ENCODE data around the gene RHOB. TPM values are rescaled to one million over a fixed set of nuclear protein-coding genes. Genes with fewer than 3 reads are reported as not detected.

RHOB gene
- total and polyA plus RNA-seq, 4 donors: 82.6 to 634 (median 160) TPM

DNA sequence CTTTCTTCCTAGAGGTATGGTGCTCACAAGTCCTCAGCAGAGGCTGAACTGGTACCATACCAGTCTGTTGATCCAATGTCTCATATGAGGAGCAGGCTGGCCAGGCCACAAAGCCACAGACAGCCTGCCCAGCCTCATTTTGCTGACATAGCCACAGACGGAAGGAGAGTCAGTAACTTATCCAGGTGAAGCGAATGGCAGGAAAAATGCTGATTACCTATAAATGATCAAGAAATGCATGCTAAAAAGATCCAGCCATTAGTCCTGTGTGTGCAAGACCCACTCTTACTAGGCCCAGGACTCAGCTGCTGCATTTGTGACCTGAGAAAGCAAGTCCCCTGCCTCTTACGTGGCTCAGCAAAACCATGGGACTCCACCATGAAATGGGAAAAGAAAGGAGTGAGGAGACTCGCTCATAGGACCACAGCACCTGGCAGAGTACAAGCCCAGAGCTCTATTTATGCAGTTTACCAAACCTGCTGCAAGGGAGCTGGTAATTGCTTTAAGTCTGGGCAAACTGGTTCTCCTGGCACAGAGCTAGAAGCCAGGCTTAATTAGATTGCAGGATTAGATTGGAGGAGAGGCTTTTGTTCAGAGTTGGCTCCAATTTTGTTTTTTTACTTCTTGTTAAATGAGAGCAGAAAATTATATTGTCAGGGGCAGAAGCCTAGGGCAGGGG is 19.0 kb downstream of the RHOB start:
- H3K4me3 ChIP-seq (ENCODE audit: low read depth in 1 of 3, low read length in 3 of 3): no peak overlapping the region
- TF ChIP-seq YY1 (IDR thresholded peaks at IDR 0.05): no peak
- no peak for TF ChIP-seq RXRA (IDR thresholded peaks at IDR 0.05)
- no peak for TF ChIP-seq RAD21 (IDR thresholded peaks at IDR 0.05)
- no peak for TF ChIP-seq SP1 (IDR thresholded peaks at IDR 0.05)
- TF ChIP-seq NR2F2 (IDR thresholded peaks at IDR 0.05): no peak
- TF ChIP-seq TAF1 (conservative IDR thresholded peaks at IDR 0.05): no peak
- no peak for TF ChIP-seq GABPA (IDR thresholded peaks at IDR 0.05 in 1 of 2, conservative IDR thresholded peaks at IDR 0.05 in 1 of 2)
- TF ChIP-seq, protein P1, sequence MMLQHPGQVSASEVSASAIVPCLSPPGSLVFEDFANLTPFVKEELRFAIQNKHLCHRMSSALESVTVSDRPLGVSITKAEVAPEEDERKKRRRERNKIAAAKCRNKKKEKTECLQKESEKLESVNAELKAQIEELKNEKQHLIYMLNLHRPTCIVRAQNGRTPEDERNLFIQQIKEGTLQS (IDR thresholded peaks at IDR 0.05): no peak
- TF ChIP-seq FOXA1 (IDR thresholded peaks at IDR 0.05): no peak
- no peak for TF ChIP-seq HNF4G (IDR thresholded peaks at IDR 0.05)
- TF ChIP-seq JUND (IDR thresholded peaks at IDR 0.05): no peak
- TF ChIP-seq, protein P2, sequence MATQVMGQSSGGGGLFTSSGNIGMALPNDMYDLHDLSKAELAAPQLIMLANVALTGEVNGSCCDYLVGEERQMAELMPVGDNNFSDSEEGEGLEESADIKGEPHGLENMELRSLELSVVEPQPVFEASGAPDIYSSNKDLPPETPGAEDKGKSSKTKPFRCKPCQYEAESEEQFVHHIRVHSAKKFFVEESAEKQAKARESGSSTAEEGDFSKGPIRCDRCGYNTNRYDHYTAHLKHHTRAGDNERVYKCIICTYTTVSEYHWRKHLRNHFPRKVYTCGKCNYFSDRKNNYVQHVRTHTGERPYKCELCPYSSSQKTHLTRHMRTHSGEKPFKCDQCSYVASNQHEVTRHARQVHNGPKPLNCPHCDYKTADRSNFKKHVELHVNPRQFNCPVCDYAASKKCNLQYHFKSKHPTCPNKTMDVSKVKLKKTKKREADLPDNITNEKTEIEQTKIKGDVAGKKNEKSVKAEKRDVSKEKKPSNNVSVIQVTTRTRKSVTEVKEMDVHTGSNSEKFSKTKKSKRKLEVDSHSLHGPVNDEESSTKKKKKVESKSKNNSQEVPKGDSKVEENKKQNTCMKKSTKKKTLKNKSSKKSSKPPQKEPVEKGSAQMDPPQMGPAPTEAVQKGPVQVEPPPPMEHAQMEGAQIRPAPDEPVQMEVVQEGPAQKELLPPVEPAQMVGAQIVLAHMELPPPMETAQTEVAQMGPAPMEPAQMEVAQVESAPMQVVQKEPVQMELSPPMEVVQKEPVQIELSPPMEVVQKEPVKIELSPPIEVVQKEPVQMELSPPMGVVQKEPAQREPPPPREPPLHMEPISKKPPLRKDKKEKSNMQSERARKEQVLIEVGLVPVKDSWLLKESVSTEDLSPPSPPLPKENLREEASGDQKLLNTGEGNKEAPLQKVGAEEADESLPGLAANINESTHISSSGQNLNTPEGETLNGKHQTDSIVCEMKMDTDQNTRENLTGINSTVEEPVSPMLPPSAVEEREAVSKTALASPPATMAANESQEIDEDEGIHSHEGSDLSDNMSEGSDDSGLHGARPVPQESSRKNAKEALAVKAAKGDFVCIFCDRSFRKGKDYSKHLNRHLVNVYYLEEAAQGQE (IDR thresholded peaks at IDR 0.05): no peak
- H3K9ac ChIP-seq (ENCODE audit: low read depth in 1 of 2, low read length in 2 of 2): no peak overlapping the region
- H3K9me3 ChIP-seq (ENCODE audit: control insufficient read depth in 4 of 4, low read length in 3 of 4): no peaks in the 10 kb centered on the region
- H3K36me3 ChIP-seq (ENCODE audit: control insufficient read depth in 4 of 4, insufficient read depth in 3 of 4, low read depth in 1 of 4, low read length in 3 of 4): no peaks in the 10 kb centered on the region
- H3K4me1 ChIP-seq (ENCODE audit: control insufficient read depth in 4 of 4, insufficient read depth in 4 of 4, low read length in 3 of 4): peaks cover 2 to 7% (median 7%) of the 10 kb centered on the region in 4 donors
- no peaks in the 10 kb centered on the region for H3K27me3 ChIP-seq (ENCODE audit: control insufficient read depth in 4 of 4, insufficient read depth in 4 of 4, low read length in 3 of 4)
- DNase-seq (ENCODE audit: low spot score): no peak
- 84% methylated on average over 4 of the region's 4 CpGs for WGBS
- no peak overlapping the region for H3K27ac ChIP-seq (ENCODE audit: low read depth in 1 of 2, low read length in 2 of 2)

DNA sequence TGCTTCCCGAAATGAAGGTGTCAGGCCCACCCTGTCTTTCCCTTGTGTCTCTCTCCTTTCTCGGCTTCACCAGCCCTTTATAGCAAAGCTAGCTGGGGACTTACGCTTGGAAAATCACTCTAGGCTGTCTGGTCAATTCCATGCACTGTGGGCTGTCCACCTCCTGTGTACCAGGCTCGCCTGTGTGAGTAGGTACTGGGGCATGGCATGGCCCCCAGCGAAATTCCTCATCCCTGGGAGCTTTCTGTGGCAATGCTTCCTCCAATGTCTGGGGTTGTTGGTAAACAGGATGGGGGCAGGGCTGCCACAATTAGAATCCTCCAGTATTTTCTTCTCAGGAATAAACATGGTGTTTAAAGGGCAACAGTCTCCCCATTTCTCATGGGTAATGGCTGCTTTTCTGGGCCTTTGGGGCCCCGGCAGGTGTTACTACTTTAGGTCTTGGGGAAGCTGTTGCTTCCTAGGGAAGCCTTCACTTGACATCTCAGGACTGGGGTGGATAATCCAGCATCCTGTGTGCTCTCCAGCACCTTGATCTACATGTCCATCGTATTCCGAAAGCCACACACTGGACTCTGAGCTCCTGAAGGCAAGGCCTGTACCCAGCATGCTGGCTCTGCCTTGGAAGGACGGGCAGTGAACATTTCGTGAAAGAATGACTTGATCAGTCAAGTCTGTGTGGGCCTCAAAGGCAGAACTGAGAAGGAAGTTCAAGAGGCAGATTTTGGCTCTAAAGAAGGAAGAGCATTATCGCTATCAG is 21.1 kb downstream of the RHOB start:
- H3K27me3 ChIP-seq (ENCODE audit: control insufficient read depth in 4 of 4, insufficient read depth in 4 of 4, low read length in 3 of 4): no peaks in the 10 kb centered on the region

More for the DNA sequence above, 21.1 kb downstream of the RHOB start:
- H3K9me3 ChIP-seq (ENCODE audit: control insufficient read depth in 4 of 4, low read length in 3 of 4): no peaks in the 10 kb centered on the region
- H3K9ac ChIP-seq (ENCODE audit: low read depth in 1 of 2, low read length in 2 of 2): no peak overlapping the region
- 95% methylated on average over 11 of the region's 11 CpGs for WGBS
- H3K27ac ChIP-seq (ENCODE audit: low read depth in 1 of 2, low read length in 2 of 2): no peak overlapping the region
- H3K4me1 ChIP-seq (ENCODE audit: control insufficient read depth in 4 of 4, insufficient read depth in 4 of 4, low read length in 3 of 4): peaks cover 3 to 13% (median 8%) of the 10 kb centered on the region in 4 donors
- no peak for DNase-seq (ENCODE audit: low spot score)
- no peaks in the 10 kb centered on the region for H3K36me3 ChIP-seq (ENCODE audit: control insufficient read depth in 4 of 4, insufficient read depth in 3 of 4, low read depth in 1 of 4, low read length in 3 of 4)
- no peak overlapping the region for H3K4me3 ChIP-seq (ENCODE audit: low read depth in 1 of 3, low read length in 3 of 3)
- TF ChIP-seq, protein P3, sequence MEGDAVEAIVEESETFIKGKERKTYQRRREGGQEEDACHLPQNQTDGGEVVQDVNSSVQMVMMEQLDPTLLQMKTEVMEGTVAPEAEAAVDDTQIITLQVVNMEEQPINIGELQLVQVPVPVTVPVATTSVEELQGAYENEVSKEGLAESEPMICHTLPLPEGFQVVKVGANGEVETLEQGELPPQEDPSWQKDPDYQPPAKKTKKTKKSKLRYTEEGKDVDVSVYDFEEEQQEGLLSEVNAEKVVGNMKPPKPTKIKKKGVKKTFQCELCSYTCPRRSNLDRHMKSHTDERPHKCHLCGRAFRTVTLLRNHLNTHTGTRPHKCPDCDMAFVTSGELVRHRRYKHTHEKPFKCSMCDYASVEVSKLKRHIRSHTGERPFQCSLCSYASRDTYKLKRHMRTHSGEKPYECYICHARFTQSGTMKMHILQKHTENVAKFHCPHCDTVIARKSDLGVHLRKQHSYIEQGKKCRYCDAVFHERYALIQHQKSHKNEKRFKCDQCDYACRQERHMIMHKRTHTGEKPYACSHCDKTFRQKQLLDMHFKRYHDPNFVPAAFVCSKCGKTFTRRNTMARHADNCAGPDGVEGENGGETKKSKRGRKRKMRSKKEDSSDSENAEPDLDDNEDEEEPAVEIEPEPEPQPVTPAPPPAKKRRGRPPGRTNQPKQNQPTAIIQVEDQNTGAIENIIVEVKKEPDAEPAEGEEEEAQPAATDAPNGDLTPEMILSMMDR (IDR thresholded peaks at IDR 0.05; ENCODE audit: low read depth, low read length, missing input control): no peak
- no peak for TF ChIP-seq HNF4G (IDR thresholded peaks at IDR 0.05)
- TF ChIP-seq RXRA (IDR thresholded peaks at IDR 0.05): no peak
- TF ChIP-seq, protein P4, sequence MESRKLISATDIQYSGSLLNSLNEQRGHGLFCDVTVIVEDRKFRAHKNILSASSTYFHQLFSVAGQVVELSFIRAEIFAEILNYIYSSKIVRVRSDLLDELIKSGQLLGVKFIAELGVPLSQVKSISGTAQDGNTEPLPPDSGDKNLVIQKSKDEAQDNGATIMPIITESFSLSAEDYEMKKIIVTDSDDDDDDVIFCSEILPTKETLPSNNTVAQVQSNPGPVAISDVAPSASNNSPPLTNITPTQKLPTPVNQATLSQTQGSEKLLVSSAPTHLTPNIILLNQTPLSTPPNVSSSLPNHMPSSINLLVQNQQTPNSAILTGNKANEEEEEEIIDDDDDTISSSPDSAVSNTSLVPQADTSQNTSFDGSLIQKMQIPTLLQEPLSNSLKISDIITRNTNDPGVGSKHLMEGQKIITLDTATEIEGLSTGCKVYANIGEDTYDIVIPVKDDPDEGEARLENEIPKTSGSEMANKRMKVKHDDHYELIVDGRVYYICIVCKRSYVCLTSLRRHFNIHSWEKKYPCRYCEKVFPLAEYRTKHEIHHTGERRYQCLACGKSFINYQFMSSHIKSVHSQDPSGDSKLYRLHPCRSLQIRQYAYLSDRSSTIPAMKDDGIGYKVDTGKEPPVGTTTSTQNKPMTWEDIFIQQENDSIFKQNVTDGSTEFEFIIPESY (IDR thresholded peaks at IDR 0.05): no peak
- no peak for TF ChIP-seq HNF4A (conservative IDR thresholded peaks at IDR 0.05)
- no peak for TF ChIP-seq JUND (IDR thresholded peaks at IDR 0.05)
- TF ChIP-seq, protein P2 (IDR thresholded peaks at IDR 0.05): no peak

Measured in liver (tissue), 9 donors.